HG02610 (cell line): ENCODE results near the gene WDR53.
"Not testable (repeated sequence)": the region's sequence is repeated elsewhere in the genome, so short reads cannot be mapped to it uniquely, and the experiment has no call there.

Experiments
- ATAC-seq: cut with Tn5 transposase; IDR thresholded peaks from one replicate; pipeline ENCODE4 v1.9.1; 2021; ENCODE audit warnings: mild to moderate bottlenecking, moderate library complexity; ENCODE audit not compliant: unreplicated experiment

Gene WDR53

DNA sequence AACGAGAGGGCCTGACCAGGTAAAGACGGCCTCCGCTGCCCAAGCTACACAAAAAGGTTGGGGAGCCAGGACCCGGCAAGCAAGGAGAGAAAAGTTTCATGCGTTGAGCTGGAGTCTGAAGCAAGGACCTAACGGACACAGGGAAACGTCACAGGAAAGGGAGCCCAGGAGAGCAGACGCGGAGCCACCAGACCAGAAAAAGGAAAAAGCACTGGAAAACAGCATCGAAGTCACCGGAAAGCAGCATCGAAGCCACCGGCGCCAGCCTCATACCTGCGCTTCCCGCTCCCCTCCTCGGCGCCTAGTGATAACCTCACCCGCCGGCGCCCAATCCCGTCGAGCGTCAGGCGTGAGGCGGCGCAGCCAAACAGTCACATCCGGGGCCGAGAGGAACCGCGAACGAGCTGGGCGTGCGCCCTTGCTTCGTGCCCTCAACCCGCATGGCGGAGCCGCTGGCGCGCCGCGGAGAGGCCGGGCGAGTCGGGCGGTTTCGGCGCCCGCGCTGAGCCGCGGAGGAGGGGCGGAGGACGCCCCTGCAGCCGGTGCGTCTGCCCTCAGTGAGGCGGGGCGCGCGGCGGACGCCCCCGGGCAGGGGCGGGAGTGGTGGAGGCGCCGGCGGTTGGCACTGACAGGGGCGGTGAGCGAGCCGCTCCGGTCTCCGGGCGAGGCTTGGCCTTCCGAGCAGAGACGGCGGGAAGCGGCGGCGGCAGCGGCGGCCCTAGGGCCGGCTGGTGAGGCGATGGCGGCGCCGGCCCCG is at the start of gene WDR53, which contains the start of gene FBXO45:
WDR53 (minus strand) TSS at position 309 of the 757 bp plus-strand sequence. CDS start 7,079 bp downstream, outside the sequence.
FBXO45 (plus strand) TSS at position 415 of the 757 bp plus-strand sequence; CDS start at position 740, 325 bp downstream.
- peak; percentile 96 for ATAC-seq

- ATAC-seq: no peak
These were observed 48.9 kb upstream of the WDR53 start for GRCh38 chr3:196617256-196617655.

DNA sequence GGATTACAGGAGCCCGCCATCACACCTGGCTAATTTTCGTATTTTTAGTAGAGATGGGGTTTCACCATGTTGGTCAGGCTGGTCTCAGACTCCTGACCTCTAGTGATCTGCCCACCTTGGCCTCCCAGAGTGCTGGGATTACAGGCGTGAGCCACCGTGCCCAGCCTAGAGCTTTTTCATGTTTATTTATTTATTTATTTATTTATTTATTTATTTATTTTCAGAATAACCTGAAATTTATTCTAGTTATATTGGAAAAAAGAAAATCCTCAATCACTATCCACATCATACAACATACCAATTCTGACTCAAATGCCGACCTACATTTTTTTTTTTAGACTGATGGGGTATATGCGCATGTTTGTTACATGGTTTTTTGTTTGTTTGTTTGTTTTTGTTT is 46.9 kb upstream of the WDR53 start:
- not testable (repeated sequence) for ATAC-seq

DNA sequence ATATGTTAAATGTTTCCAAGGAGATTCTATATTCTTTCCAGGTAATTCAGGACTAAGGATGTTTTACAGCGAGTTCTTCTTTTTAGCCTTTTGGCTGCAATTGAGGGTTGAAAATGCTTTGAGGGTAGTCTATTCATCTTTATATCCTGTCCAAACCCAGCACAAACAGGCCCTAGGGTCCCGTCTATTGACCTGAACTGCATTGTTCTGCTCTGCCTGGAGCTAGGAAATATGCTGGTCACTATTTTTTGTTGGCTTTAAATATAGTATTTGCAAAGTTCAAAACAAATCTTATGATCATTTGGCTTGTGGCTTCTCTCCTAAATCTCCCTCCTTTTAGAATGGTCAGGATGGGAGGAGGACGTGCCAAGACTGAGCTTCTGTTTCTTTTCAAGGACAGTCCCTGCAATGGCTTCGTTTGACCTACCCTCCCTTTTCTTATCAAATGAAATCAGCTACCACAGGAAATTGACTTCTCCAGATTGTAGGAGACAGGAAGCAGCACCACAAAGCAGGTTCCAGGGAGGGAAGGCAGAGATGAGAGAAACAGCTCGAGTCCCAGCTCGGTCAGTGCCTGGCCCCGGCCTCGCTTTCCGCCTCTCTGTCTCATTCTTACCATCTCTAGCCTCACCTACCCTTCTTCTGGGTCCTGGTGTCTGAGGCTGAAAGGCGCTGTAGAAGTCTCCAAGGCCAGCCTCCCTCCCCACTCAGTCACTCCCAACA is 43.6 kb upstream of the WDR53 start:
- ATAC-seq: no peak

GRCh38 chr3:196609805-196610515 is 41.6 kb upstream of the WDR53 start:
- ATAC-seq: no peak

DNA sequence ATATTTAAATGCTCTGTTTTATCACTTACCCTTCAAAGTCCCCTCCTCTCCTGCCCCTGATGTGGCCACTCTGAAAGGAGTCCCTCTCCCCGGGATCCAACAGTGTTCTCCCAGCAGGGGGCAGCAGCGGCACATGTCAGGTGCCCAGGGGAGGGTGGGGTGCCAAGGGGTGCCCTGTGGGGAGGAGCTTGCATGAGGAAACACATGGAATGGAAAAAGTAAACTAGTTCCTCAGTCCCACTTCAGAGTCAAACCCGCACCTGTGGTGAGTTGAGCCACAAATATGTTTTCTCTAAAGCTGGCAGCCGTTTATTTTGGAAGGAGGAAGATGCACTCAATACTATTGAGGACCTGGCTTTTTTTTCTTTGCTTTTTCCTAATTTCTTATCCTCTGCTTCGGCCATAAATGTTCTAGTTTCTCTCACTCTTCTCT is 41.0 kb upstream of the WDR53 start:
- ATAC-seq: peak; percentile 77

DNA sequence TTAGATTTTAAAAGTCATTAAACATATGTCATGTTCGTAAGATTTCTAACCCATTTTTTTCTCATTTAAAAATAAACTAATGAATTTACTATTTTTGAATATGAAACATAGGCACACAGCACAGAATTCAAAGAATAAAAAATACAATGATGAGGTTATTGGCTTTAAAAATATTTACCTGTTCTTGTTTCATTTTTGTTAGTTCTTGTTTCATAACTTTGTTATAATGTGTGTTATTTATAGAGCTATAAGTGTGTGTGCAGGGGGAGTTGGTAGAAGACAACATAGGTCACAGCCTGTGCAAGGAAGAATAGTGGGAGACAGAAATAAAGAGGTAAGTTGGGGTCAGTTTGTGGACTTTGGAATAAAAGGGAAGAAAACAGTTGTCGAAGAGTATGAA is 40.3 kb upstream of the WDR53 start:
- ATAC-seq: no peak

DNA sequence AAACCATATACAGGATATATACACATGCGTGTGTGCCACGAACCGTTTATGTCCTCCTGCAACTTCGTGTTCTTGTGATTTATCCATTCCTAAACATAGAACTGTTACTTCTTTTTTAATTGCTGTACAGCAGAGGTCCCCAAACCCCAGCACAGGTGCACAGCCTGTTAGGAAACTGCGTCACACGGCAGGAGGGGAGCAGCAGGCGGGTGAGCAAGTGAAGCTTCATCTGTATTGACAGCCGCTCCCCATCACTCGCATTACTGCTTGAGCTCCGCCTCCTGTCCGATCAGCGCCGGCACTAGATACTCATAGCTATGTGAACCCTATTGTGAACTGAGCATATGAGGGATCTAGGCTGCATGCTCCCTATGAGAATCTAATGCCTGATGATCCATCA is 36.2 kb upstream of the WDR53 start:
- ATAC-seq: no peak

DNA sequence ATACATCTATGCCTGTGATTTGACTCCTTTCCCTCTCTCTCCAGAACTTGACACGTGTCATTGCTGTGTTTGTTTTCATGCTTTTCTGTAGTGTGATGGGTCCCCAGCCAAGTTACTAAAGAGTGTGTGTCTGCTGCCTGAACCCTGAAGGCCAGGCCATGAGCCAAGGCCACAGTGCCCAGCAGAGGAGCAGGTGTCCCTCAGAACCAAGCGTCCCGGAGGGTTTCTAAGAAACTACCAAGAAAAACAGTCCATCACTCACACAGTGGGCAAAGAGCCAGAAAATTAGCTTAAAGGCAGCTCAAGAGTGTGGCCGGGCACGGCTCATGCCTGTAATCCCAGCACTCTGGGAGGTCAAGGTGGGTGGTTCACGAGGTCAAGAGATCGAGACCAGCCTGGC is 35.3 kb upstream of the WDR53 start:
- no peak for ATAC-seq

DNA sequence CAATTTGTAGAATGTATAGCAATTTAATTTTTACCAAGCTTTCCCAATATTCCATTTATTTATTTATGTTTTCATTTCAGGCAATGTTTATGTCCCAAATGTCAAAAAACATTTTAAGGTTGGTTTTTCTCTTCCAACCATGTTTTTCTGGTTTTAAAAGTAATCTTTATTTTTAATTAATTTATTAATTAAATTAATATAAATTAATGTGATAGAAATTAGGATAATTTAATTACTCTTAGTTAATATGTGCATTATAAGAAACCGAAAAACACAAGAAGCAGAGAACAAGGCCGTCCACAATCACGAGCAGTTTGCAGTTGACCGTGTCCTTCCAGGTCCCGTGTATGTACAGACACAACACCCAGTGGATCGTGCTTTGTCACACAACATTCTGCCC is 34.3 kb upstream of the WDR53 start:
- ATAC-seq: no peak

DNA sequence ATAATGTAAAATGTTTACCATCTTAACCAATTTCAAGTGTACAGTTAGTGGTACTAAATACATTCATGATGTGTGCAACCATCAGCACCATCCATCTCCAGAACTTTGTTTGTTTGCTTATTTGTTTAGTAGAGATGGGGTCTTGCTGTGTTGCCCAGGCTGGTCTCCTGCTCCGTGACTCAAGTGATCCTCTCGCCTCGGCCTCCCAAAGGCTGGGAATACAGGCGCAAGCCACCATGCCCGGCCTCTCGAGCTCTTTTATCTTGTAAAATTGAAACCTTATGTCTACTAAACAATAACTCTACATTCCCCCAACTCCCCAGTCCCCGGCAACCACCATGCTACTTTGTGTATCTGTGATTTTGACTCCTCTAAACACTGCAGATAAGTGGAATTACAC is 32.0 kb upstream of the WDR53 start:
- no peak for ATAC-seq

GRCh38 chr3:196599734-196600128 is 31.4 kb upstream of the WDR53 start:
- no peak for ATAC-seq

DNA sequence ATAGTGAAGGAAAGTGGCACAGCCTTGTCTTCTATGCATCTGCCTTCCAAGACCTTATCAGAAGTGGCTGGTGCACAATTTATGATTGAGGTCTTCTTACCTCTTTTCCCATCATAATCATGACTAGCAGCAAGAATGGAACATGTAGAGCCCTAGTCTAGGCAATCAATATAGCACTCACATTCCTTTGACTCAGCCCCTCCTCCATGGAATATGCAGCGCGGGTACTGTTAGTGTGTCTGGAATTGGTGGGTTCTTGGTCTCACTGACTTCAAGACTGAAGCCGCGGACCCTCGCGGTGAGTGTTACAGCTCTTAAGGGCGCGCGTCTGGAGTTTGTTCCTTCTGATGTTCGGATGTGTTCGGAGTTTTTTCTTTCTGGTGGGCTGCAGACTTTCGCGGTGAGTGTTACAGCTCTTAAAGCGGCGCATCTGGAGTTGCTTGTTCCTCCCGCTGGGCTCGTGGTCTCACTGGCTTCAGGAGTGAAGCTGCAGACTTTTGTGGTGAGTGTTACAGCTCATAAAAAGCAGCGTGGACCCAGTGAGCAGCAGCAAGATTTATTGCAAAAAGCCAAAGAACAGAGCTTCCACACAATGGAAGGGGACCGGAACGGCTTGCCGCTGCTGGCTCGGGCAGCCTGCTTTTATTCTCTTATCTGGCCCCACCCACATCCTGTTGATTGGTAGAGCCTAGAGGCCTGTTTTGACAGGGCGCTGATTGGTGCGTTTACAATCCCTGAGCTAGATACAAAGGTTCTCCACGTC is 29.8 kb upstream of the WDR53 start:
- not testable (repeated sequence) for ATAC-seq

DNA sequence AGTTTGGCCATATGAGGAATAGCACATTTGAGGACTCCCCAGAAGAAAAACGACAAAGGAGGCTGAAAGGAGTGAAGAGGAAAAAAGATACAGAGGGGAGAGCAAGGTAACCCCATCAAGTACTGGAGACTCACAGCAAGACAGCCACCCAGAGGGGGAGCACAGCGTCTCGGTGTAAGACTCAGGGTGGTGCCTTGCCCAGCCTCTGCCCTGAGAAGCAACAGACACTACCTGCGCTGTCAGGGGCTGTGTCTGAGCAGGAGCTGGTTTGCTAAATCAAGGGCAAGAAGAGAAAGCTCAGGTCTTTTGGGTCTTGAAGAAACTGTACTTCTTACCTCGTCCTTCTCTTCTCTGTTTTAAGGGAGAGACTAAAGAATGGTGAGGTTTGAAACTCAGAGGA is 28.0 kb upstream of the WDR53 start:
- no peak for ATAC-seq

GRCh38 chr3:196590279-196590678 is 21.9 kb upstream of the WDR53 start:
- no peak for ATAC-seq

DNA sequence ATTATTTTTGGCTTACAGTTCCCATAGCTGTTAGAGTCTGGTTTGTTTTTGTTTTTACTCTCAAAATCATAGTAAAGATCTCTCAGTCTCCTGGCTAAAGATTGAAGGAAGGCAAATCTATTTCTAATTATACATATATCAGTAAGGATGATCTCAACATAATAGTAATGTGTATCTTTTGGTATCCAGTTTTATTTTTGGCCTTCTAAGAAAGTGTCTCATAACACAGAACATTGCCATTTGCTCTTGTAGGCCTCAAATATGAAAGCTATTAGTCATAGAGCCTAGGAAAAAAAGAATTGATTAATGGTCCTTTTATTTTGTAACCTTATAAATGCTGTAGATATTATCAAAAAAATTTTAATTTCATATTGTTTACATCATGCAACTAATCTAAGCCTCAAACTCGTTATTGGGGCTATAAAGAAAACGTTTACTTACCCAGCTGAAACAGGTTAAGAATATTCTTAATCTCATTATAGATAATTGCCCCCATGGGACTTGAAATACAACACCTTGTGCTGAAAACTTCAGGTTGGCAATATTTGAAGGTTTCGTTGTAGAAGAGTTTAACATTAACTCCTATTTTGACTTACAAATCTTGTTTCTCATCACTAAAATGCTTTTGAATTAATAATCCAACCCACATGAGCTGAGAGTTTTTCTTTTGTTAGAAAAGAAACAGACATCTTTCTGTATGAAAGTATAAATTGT is 16.8 kb upstream of the WDR53 start:
- ATAC-seq: no peak

GRCh38 chr3:196572389-196572788 is 4.0 kb upstream of the WDR53 start:
- ATAC-seq: no peak

- not testable (repeated sequence) for ATAC-seq
These were observed 2.0 kb upstream of the WDR53 start for GRCh38 chr3:196570332-196570731.

DNA sequence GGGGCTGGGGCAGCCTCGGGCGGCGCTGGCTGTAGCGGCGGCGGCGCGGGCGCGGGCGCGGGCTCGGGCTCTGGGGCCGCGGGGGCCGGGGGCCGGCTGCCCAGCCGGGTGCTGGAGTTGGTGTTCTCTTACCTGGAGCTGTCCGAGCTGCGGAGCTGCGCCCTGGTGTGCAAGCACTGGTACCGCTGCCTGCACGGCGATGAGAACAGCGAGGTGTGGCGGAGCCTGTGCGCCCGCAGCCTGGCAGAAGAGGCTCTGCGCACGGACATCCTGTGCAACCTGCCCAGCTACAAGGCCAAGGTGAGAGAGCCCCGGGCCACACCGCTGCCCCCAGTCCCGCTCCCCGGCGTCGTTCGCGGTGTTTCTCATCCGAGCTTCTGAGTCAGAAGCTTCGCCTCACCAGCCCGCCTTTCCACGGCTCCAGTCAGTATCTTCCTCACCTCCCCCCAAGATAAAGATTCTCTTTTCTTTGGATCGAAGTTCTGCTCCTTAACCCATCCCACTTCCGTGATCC is 706 bp upstream of the WDR53 start:
- ATAC-seq: peak; percentile 32

DNA sequence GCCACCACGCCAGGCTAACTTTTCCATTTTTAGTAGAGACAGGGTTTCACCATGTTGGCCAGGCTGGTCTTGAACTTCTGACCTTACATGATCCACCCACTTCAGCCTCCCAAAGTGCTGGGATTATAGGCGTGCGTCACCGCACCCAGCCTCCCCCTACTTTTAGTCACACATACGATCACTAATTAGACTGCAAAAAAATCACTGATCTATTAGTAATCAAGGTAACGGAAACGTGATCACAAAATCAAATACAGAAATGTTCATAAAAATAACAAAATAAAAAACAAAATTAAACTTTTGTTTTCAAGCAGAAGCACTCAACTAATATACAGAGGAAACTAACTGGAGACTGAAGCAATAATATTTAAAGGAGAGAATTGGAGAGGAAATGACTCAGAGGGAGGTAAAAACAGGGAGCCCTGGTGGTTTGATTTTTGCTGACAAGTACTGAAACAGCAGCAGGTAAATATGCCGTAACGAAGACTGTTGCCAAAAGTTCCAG is 4.6 kb downstream of the WDR53 start:
- no peak for ATAC-seq
